ENCODE results near the gene FNDC10.

The FNDC10 gene

DNA sequence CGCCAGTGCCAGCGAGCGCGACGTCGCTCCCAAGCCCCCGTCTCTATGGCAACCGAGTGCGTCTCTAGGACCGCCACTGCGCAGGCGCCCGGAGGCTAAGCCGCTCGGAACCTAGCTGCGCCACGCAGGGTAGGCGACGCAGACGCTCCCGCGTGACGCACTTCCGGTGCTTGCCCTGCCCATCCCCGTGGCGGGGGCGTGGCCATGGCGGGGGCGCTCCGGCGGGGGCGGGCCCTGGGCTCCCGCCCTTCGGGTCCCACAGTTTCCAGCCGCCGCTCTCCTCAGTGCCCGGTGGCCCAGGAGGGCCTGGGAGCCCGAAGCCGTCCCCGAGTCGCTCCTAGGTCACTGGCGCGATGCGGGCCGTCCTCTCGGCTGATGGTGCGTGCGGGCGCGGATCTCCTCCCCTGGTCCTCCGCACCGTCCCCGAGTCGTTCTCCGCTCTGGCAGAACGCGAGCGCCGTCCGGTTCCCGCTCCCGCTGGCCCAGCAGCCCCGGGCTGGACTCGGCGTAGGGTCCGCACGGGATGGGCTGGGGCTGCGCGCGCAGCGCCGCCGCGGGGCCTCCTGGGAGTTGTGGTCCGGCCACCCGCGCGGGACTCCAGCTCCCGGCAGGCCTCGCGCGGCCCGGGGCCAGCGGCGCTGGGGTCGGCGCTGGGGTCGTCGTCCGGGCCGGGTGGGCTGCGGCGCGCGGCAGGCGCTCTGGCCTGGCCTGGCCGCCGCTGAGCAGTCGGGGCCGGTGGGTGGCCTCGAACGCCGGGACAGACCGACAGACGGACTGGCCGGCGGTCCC, 15.5 kb upstream of the FNDC10 start, which contains the start of gene MIB2:
TSS of gene MIB2 (plus strand) at position 245 of the 789 bp plus-strand sequence. CDS start 7,953 bp downstream, outside the sequence.
- peak; percentile 95 for DNase-seq

DNA sequence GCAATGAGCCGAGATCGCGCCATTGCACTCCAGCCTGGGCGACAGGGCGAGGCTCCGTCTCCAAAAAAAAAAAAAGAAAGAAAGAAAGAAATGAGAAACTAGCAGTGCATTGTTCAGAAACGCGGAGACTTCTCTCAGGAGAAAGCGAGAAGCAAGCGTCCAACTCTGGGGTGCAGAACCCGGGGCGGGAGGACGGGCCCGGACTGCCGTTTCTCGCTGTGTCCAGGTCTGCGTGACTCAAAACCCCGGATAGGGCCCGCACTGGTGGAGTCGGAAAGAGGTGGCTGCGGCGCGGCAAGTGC, 15.0 kb upstream of the FNDC10 start:
- DNase-seq, result no peak

DNA sequence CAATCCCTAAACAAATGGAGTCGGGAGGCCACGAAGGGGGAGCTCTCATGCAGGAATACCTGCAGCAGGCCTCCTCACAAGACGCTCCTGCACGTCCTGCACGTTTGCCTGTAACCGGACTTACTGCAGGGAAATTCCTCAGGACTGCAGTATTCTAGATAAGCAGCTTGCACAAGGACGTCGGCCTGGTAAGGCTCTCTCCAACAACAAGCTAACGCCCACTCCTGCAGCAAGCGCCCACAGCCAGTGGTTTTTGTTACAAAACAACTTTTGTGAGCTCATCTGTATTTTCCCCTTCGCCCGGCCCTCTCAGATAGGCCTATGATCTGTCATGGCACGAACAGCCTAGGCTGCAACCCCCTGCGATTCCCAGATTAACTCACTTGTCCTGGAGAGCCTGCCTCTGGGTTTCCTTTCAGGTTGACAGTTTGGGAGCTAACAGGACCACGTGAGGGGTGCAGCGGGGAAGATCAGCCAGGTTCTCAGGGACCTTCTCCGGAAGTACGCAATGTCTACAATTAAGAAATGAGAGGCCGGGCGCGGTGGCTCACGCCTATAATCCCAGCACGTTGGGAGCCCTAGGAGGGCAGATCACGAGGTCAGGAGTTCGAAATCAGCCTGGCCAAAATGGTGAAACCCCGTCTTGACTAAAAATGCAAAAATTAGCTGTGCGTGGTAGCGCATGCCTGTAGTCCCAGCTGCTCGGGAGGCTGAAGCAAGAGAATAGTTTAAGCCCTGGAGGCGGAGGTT, 14.4 kb upstream of the FNDC10 start:
- DNase-seq, result no peak

GRCh38 chr1:1613509-1614082, 13.7 kb upstream of the FNDC10 start:
- DNase-seq, result no peak

- DNase-seq, result no peak
Measured at GRCh38 chr1:1612104-1612400, 12.1 kb upstream of the FNDC10 start.

- DNase-seq, result no peak
Measured at GRCh38 chr1:1610796-1611195, 10.9 kb upstream of the FNDC10 start.

DNA sequence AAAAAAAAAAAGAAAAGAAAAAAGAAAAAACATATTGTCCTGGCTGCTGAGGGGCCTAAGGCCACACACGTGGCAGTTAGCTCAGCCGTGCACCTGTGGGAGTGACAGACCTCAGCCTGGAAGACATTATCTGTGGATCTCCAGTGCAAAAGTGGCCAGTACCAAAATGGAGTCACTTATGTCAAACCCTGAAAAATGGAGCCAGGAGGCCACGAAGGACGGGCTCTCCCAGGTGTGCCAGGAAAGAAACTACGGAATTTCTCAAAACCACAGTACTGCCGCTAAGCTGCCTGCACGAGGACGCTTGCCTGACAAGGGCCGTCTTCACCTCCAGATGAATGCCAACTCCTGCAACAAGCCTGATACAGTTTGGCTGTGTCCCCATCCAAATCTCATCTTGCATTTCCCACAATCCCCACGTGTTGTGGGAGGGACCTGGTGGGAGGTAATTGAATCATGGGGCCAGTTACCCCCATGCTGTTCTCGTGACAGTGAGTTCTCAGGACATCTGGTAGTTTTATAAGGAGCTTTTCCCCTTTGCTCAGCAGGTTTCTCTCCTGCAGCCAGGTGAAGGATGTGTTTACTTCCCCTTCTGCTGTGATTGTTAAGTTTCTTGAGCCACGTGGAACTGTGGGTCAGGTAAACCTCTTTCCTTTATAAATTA, 10.0 kb upstream of the FNDC10 start:
- DNase-seq, result no peak

- DNase-seq, result no peak
Measured at GRCh38 chr1:1606232-1606631, 6.3 kb upstream of the FNDC10 start.

DNA sequence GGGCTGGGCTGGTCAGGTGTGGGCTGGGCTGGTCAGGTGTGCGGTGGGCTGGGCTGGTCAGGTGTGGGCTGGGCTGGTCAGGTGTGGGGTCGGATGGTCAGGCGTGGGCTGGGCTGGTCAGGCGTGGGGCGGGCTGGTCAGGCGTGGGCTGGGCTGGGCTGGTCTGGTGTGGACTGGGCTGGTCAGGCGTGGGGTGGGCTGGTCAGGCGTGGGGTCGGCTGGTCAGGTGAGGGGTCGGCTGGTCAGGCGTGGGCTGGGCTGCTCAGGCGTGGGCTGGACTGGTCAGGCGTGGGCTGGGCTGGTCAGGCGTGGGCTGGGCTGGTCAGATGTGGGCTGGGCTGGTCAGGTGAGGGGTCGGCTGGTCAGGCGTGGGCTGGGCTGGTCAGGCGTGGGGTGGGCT, 5.8 kb upstream of the FNDC10 start:
- no peak for DNase-seq

- DNase-seq, result no peak
Measured at GRCh38 chr1:1605034-1605591, 5.2 kb upstream of the FNDC10 start.

DNA sequence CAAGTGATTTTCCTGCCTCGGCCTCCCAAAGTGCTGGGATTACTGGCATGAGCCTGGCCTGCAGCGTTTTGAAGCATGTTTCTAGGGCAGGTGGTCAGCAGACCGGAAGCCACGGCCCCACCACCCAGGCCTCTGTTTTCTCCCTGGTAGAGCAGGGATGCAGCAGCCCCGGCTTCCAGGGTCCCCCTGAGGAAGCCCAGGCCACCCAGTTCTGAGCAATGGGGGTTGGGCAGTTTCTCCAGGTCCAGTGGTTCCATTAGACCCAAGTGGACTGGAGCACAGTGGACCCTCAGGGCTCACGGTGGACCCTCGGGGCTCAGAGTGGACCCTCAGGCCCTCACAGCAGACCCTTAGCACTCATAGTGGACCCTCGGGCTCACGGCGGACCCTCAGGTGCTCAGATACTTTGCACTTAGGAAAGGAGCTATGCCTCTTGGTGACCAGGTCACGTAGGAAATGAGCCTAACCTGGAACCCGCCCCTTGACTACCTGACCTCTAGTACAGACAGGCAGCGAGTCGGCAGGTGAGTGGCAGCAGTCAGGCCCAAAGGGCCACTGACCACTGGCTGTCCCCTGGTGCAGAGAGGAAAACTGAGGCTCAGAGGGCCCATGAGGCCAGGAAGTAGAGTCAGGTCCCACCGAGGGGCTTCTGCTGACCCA, 4.6 kb upstream of the FNDC10 start:
- no peak for DNase-seq

DNA sequence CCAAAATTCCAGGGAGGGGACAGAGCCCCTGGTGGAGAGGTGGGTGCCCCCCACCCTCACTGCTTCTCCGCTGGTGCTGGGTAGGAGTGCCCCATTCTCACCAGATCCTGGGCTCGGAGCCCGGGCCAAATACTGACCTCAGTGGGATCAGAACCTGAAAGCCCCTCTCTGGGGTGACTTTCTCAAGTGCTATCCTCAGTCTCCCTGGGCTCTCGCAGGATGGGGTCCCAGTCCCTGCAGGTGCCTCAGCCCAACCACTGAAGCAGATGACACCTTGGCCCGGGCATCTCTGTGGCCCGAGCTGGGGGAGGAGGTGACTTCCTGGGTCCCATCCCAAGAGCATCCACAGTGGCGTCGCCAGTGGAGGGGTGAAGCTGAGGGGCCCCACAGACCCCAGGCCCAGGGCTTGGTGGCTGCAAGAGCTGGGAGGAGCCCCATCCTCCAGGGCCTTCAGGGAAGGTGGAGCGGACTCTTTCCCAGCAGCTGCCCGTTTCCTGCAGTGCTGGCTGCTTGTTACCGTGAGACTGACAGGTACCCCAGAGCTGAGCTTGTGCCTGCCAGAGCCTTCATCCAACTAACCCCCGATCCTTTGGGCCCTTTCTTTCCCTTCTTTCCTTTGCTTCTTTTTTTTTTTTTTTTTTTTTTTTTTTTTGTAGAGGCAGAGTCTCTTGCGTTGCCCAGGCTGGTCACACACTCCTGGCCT, 3.9 kb upstream of the FNDC10 start:
- DNase-seq, result no peak

GRCh38 chr1:1602968-1603506, 3.1 kb upstream of the FNDC10 start:
- DNase-seq, result no peak

- no peak for DNase-seq
Measured at GRCh38 chr1:1602304-1602967, 2.5 kb upstream of the FNDC10 start.

DNA sequence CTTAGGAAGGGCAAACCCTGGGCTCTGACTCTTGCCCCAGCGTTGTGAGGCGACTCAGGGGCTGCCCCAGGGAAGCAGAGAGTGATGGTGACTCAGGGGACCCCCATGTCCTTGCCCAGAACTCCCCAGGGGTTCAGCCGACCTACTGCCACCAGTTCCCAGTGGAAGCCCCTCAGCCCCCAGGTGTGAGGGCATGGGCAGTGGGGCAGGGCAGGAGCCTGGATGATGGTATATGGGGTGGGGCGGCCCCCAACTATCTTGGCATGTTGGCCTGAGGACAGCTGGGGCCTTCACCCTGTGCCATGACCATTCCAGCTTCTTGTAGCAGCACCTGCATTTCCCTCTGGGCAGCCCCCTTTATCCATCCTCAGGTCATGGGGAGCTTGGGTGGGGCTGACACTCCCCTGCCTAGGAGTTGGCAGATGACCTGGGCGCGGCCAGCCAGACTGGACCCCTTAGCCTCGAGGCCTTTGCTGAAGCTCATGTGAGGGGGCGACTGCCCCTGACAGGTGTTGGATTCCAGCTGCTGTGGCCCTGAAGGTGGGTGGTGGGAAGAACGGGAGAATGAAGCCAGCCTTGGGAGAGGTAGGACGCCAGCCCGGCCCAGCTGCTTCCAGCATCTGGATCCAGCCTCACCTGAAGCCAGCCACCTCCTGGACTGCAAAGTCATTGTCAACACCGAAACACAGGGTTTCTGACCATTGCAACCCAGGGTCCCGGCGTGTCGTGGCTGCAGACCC, 1.8 kb upstream of the FNDC10 start:
- DNase-seq, result no peak

DNA sequence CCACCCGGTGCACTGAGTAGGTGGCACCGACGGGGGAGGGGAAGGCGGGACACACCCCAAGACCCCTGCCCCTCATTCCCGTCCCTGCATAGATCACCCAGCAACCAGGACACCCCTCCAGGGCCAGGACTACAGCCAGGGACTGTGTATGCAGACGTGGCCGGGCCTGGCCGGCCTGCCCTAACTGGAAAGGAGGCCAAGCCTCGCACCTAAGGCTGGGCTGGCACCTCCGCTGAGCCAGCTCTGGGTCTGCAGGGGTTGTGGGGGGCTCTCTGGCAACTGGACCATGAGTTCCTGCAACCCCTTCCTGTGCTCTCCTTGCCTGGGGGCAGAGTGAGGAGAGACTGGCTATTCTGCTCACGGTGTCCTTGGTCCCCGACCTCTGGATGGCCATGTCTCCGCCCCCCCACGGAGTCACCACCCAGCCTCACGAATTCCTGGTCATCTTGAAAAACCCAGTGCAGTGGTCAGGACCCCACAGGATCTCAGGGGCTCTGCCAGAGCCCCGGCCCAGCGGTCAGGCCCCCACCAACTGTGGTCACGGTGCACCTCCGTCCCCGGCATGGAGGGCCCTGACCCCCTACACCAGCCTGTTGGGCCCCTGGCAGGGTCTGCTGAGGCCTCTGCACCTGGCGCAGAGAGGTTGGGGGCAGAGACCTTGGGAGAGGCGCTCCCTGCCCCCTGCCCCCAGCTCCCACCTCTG, 1.1 kb upstream of the FNDC10 start:
- no peak for DNase-seq

DNA sequence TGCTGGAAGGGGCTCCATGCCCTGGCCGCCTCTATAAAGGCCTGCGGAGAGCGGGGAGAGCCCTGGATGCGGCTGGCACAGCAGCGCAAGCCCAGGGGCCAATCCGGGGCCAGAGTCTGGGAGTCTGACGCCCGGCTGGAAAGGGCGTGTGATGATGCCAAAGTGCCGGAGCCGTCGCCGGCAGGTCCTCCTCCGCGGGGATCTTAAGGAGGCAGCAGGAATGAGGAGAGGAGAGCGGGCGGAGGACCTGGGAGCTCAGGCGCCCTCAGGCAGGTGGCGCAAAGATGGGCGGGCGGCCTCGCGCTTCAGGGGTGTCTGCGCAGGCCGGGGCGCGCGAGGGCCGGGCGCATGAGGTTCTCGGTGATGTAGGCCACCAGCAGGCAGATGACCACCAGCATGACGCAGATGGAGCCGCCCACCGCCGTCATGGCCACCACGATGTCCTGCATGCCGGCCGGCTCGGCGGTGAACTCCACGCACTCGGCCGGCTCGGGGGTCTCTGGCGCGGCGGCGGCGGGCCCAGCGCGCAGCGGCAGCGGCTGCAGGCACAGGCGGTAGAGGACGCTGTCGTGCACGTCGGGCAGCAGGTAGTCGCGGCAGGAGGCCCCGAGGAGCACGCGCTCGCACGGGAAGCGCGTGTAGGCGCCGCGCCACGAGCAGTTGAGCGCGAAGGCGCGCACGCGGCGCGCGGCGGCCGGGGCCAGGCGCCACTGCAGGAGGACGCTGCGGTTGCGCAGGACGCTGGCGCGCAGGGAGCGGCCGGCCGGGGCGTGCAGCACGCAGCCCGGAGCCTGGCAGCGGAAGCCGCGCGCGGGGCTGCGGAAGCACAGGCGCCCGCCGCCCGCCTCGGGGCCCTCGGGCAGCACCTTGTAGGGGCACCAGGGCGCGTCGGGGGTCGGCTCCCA, 653 bp downstream of the FNDC10 start:
- peak; percentile 13 for DNase-seq

GRCh38 chr1:1598720-1599029, 1.3 kb downstream of the FNDC10 start:
- no peak for DNase-seq
